ENCODE measurements around the gene CYTL1. TPM values are rescaled to one million over a fixed set of nuclear protein-coding genes. Genes with fewer than 3 reads are reported as not detected.

CYTL1 gene
- total and polyA plus RNA-seq, 2 of the 13 experiments (the other 11 are each of a cell fraction or from before 2014, with no cell fraction given): not detected

GRCh38 chr4:5032813-5033212, 13.6 kb upstream of the CYTL1 start:
- Histone ChIP-seq H4K20me1 (ENCODE audit: insufficient read depth, low read length) (no peaks in the 10 kb centered on the region), H3K36me3 (replicated peaks in 1 of 2; ENCODE audit: control insufficient read depth in 1 of 2, insufficient read depth in 2 of 2, low read length in 2 of 2) (no peaks in the 10 kb centered on the region), H3K9me3 (ENCODE audit: low read length) (no peaks in the 10 kb centered on the region), H3K4me2 (ENCODE audit: low read depth, low read length) (no peak overlapping the region), H3K27ac (ENCODE audit: extremely low read length, insufficient read depth, low read length) (no peak overlapping the region), H2AFZ (ENCODE audit: low read length) (no peak overlapping the region), H3K4me3 (replicated peaks in 1 of 3; ENCODE audit: insufficient read depth in 1 of 3, low read depth in 2 of 3, low read length in 3 of 3) (no peak overlapping the region), H3K27me3 (ENCODE audit: control insufficient read depth in 1 of 2, insufficient read depth in 2 of 2, low read length in 2 of 2) (peaks cover 0 to 16% of the 10 kb centered on the region in 2 experiments; a peak in 3 of 5 replicates), H3K4me1 (ENCODE audit: insufficient read depth, low read length) (no peaks in the 10 kb centered on the region), H3K79me2 (ENCODE audit: insufficient read depth, low read length) (no peaks in the 10 kb centered on the region), H3K9ac (ENCODE audit: insufficient read depth, low read depth, low read length) (no peak overlapping the region)
- POLR2A ChIA-PET: no interaction called here
- intact Hi-C loops (cut with micrococcal nuclease; ENCODE audit: unreplicated experiment): no loop called here
- ATAC-seq (no peak), DNase-seq (ENCODE audit: low spot score) (no peak), FAIRE-seq (no peak)
- 65% methylated on average over 5 of the region's 5 CpGs for WGBS (ENCODE audit: low lambda C conversion rate)
- no peak for TF ChIP-seq KLF12 (CRISPR knock-in tag; IDR thresholded peaks at IDR 0.05; ENCODE audit: borderline replicate concordance)
- no TSS peak for BruUV-seq (replicated peaks)
- CTCF ChIA-PET (ENCODE audit: low intra/inter-chr PET ratio, low total read pairs): no interaction called here
- in situ Hi-C loops (cut with HindIII; ENCODE audit: extremely low pct_ligation_motif_present, low pct_unique_long_range_greater_than_20kb): no loop called here

- Histone ChIP-seq H3K36me3 (replicated peaks in 1 of 2; ENCODE audit: control insufficient read depth in 1 of 2, insufficient read depth in 2 of 2, low read length in 2 of 2) (no peaks in the 10 kb centered on the region), H3K9ac (ENCODE audit: insufficient read depth, low read depth, low read length) (no peak overlapping the region), H3K4me3 (replicated peaks in 1 of 3; ENCODE audit: insufficient read depth in 1 of 3, low read depth in 2 of 3, low read length in 3 of 3) (no peak overlapping the region), H3K27ac (ENCODE audit: extremely low read length, insufficient read depth, low read length) (no peak overlapping the region), H3K4me2 (ENCODE audit: low read depth, low read length) (no peak overlapping the region), H3K79me2 (ENCODE audit: insufficient read depth, low read length) (no peaks in the 10 kb centered on the region), H2AFZ (ENCODE audit: low read length) (no peak overlapping the region), H4K20me1 (ENCODE audit: insufficient read depth, low read length) (no peaks in the 10 kb centered on the region), H3K4me1 (ENCODE audit: insufficient read depth, low read length) (no peaks in the 10 kb centered on the region), H3K9me3 (ENCODE audit: low read length) (no peaks in the 10 kb centered on the region), H3K27me3 (ENCODE audit: control insufficient read depth in 1 of 2, insufficient read depth in 2 of 2, low read length in 2 of 2) (peaks cover 0 to 19% of the 10 kb centered on the region in 2 experiments; a peak in 3 of 5 replicates)
- FAIRE-seq: no peak
- ChIA-PET POLR2A (no interaction called here), CTCF (ENCODE audit: low intra/inter-chr PET ratio, low total read pairs) (no interaction called here)
- BruUV-seq (replicated peaks): no TSS peak
- intact Hi-C loops (cut with micrococcal nuclease; ENCODE audit: unreplicated experiment): no loop called here
- ATAC-seq: no peak
- WGBS (ENCODE audit: low lambda C conversion rate): 30% methylated on average over 3 of the region's 3 CpGs
- in situ Hi-C loops (cut with HindIII; ENCODE audit: extremely low pct_ligation_motif_present, low pct_unique_long_range_greater_than_20kb): no loop called here
- no peak for TF ChIP-seq TERF1 (CRISPR knock-in tag; IDR thresholded peaks at IDR 0.05)
- TF ChIP-seq ZNF562 (CRISPR knock-in tag; IDR thresholded peaks at IDR 0.05; ENCODE audit: borderline replicate concordance): no peak
- TF ChIP-seq FOSL1 (CRISPR knock-in tag; IDR thresholded peaks at IDR 0.05; ENCODE audit: borderline replicate concordance): no peak
- no peak for TF ChIP-seq ZNF652 (CRISPR knock-in tag; IDR thresholded peaks at IDR 0.05; ENCODE audit: borderline replicate concordance, low read depth)
- no peak for TF ChIP-seq MTA3 (CRISPR knock-in tag; IDR thresholded peaks at IDR 0.05)
- no peak for TF ChIP-seq GRHL1 (CRISPR knock-in tag; conservative IDR thresholded peaks at IDR 0.05)
- TF ChIP-seq ZNF280D (CRISPR knock-in tag; IDR thresholded peaks at IDR 0.05): no peak
- no peak for TF ChIP-seq SUZ12 (IDR thresholded peaks at IDR 0.05; ENCODE audit: low read depth, low read length)
- TF ChIP-seq GATA4 (IDR thresholded peaks at IDR 0.05; ENCODE audit: borderline replicate concordance, low read depth): no peak
- TF ChIP-seq CENPX (CRISPR knock-in tag; IDR thresholded peaks at IDR 0.05): no peak
- no peak for TF ChIP-seq TAF1 (CRISPR knock-in tag; IDR thresholded peaks at IDR 0.05)
- no peak for DNase-seq (ENCODE audit: low spot score)
Measured at GRCh38 chr4:5030927-5031326, 11.7 kb upstream of the CYTL1 start.
